ENCODE data around the gene USP31.
"Not testable (repeated sequence)": the region's sequence is repeated elsewhere in the genome, so short reads cannot be mapped to it uniquely, and the experiment has no call there.

Gene USP31

GRCh38 chr16:23145186-23145585 lies 4.1 kb downstream of the USP31 start:
- DNase-seq (ENCODE audit: low read depth), result no peak
- H3K4me3 ChIP-seq (ENCODE audit: control insufficient read depth, low read depth, low read length), result no peak overlapping the region
- TF ChIP-seq CTCF (IDR thresholded peaks at IDR 0.05; ENCODE audit: control insufficient read depth, insufficient read depth, low read depth, low read length, missing control alignments), result no peak

DNA sequence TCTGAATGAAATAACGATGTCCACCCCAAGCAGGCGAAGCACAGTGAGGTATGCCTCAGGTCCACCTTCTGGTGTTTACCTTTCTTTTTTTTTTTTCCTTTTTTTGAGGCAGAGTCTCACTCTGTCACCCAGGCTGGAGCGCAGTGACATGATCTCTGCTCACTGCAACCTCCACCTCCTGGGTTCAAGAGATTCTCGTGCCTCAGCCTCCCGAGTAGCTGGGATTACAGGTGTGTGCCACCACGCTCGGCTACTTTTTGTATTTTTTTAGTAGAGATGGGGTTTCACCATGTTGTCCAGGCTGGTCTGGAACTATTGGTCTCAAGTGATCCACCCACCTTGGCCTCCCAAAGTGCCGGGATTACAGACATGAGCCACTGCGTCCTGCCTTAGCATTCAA lies 4.9 kb downstream of the USP31 start:
- not testable (repeated sequence) for DNase-seq (ENCODE audit: low read depth)

DNA sequence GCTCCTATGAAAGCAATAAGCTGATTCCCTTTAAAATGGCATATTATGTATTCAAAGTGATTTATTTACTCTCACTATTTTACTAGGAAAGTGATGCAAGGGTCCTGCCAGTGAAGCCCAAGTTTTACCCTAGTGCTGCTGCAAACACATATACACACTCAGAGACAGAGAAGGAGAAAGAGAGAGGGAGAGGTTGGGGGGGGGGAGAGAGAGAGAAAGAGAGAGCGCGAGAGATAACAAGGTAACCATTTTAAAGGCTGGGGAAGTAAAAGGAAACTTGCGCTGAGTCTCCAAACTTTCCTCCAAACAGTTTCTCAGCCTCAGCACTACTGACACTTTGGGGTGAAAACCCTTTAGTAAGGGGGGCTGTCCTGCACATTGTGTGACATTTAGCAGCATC lies 5.9 kb downstream of the USP31 start:
- no peak for DNase-seq (ENCODE audit: low read depth)
- H3K4me3 ChIP-seq (ENCODE audit: control insufficient read depth, low read depth, low read length), result no peak overlapping the region

More for the DNA sequence above, 4.9 kb downstream of the USP31 start:
- H3K4me3 ChIP-seq (ENCODE audit: control insufficient read depth, low read depth, low read length), result not testable (repeated sequence)

DNA sequence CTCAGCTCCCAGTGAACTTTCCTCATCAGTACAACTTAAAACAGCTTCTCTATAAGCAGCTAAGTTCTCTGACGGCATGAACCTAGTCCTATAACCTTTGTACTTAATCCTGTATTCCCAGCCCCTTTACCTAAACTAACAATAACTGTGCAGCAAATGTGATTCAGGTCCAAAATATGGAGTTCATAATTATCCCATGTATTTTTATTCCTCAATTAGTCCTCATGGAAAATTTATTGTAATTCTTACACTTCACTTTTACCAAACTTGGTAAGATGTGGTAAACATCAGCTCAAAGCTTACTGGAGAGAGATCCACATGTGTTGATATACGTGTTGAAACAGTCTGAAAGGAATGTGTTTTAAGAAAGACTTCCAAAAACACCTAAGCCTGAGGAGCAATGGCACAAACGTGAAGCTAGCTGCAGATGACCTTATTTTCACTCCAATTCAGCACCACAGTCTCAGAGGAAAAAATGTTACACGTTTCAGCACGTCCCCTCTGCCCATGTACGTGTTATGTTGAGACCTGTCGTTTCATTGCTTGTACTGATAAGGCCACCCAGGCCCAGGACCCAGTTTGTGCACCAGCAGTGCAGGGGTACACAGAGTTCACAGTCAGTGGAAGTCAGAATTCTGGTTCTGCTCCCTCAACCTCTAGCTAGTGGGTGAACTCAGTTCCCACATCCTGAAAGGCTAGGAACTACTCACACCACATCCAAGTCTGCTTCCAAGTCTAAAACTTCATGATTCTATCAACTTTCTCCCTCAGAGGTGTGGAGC lies 7.1 kb downstream of the USP31 start:
- no peak overlapping the region for H3K4me3 ChIP-seq (ENCODE audit: control insufficient read depth, low read depth, low read length)
- DNase-seq (ENCODE audit: low read depth), result no peak
- TF ChIP-seq CTCF (IDR thresholded peaks at IDR 0.05; ENCODE audit: control insufficient read depth, insufficient read depth, low read depth, low read length, missing control alignments), result no peak

More for the DNA sequence above, 5.9 kb downstream of the USP31 start:
- no peak for TF ChIP-seq CTCF (IDR thresholded peaks at IDR 0.05; ENCODE audit: control insufficient read depth, insufficient read depth, low read depth, low read length, missing control alignments)

- TF ChIP-seq CTCF (IDR thresholded peaks at IDR 0.05; ENCODE audit: control insufficient read depth, insufficient read depth, low read depth, low read length, missing control alignments), result no peak
These were observed 7.8 kb downstream of the USP31 start for GRCh38 chr16:23141500-23141899.

DNA sequence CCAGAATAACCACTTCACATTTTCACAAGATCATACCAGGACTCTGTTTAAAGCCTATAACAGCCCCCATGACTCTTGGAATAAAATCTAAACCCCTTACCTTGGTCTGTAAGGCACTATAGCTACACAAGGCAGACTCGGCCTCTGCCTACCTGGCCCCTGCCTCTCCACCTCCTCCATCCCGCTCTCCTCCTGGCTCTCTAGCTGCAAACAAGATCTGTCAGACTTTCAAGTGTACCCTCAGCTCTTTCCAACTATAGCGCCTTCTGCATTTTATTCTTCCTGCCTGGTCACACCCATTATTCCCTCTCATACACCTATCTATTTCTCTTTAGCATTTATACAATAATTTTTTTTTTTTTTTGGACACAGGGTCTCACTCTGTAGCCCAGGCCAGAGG lies 8.2 kb downstream of the USP31 start:
- no peak for TF ChIP-seq CTCF (IDR thresholded peaks at IDR 0.05; ENCODE audit: control insufficient read depth, insufficient read depth, low read depth, low read length, missing control alignments)
- H3K4me3 ChIP-seq (ENCODE audit: control insufficient read depth, low read depth, low read length), result no peak overlapping the region
- no peak for DNase-seq (ENCODE audit: low read depth)

More at GRCh38 chr16:23141500-23141899, 7.8 kb downstream of the USP31 start:
- DNase-seq (ENCODE audit: low read depth), result no peak
- H3K4me3 ChIP-seq (ENCODE audit: control insufficient read depth, low read depth, low read length), result no peak overlapping the region

DNA sequence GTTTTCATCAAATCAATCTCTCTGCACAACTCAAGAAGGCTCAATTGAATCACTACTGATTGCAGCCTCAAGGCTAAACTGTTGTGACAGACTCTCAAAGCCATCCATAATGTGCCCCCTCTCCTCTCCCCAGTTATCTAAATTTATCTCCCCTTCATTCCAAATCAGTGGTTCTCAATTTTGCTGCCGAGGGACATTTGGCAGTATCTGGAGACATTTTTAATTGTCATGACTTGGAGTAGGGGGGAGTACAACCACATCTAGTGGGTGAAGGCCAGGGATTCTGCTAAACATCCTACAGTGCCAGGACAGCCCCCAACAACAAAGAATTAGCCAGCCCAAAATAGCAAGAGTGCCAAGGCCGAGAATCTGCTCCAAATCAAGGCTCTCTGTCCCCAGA lies 9.1 kb downstream of the USP31 start:
- no peak for DNase-seq (ENCODE audit: low read depth)
- no peak for TF ChIP-seq CTCF (IDR thresholded peaks at IDR 0.05; ENCODE audit: control insufficient read depth, insufficient read depth, low read depth, low read length, missing control alignments)
- no peak overlapping the region for H3K4me3 ChIP-seq (ENCODE audit: control insufficient read depth, low read depth, low read length)
